PC-9 (cell line): ENCODE results near the gene TAS2R40.

Experiments used
- EZH2 ChIP-seq: fragments of 200-600 bp; sonication (generic); IDR thresholded peaks from 2 replicates; pipeline ENCODE4 v1.8.0; 2017; ENCODE audit warnings: antibody characterized with exemption, low read depth
- TF ChIP-seq, protein P1 (sequence below): fragments of 200-600 bp; sonication (generic); conservative IDR thresholded peaks from 2 replicates; pipeline ENCODE4 v1.6.1; 2017; ENCODE audit warnings: mixed run types, antibody characterized with exemption, mild to moderate bottlenecking, moderate library complexity

- TF ChIP-seq, protein P1, sequence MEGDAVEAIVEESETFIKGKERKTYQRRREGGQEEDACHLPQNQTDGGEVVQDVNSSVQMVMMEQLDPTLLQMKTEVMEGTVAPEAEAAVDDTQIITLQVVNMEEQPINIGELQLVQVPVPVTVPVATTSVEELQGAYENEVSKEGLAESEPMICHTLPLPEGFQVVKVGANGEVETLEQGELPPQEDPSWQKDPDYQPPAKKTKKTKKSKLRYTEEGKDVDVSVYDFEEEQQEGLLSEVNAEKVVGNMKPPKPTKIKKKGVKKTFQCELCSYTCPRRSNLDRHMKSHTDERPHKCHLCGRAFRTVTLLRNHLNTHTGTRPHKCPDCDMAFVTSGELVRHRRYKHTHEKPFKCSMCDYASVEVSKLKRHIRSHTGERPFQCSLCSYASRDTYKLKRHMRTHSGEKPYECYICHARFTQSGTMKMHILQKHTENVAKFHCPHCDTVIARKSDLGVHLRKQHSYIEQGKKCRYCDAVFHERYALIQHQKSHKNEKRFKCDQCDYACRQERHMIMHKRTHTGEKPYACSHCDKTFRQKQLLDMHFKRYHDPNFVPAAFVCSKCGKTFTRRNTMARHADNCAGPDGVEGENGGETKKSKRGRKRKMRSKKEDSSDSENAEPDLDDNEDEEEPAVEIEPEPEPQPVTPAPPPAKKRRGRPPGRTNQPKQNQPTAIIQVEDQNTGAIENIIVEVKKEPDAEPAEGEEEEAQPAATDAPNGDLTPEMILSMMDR: no peak
- TF ChIP-seq EZH2: no peak
Measured at GRCh38 chr7:143177374-143178119, 44.3 kb upstream of the TAS2R40 start.
